Measurements from ENCODE around the gene SHLD1. TPM values are rescaled to one million over a fixed set of nuclear protein-coding genes. Genes with fewer than 3 reads are reported as not detected.

Gene SHLD1
- total RNA-seq, 1 donor from 2014 or later: 4.1 TPM

GRCh38 chr20:5811746-5812145 lies 61.5 kb downstream of the SHLD1 start:
- no peaks in the 10 kb centered on the region for H3K27me3 Mint-ChIP-seq
- no peaks in the 10 kb centered on the region for H3K36me3 Mint-ChIP-seq
- TF ChIP-seq CTCF (conservative IDR thresholded peaks at IDR 0.05): no peak
- H3K4me1 Mint-ChIP-seq (ENCODE audit: unreplicated experiment): no peaks in the 10 kb centered on the region
- H3K4me3 Mint-ChIP-seq: no peak overlapping the region
- no peak for DNase-seq (ENCODE audit: extremely low spot score, unreplicated experiment)
- no peaks in the 10 kb centered on the region for H3K9me3 Mint-ChIP-seq
- H3K27ac Mint-ChIP-seq: no peak overlapping the region

GRCh38 chr20:5818346-5818681 lies 68.1 kb downstream of the SHLD1 start:
- Mint-ChIP-seq H3K36me3 (peaks cover 4% of the 10 kb centered on the region), H3K27ac (no peak overlapping the region), H3K4me3 (no peak overlapping the region), H3K4me1 (ENCODE audit: unreplicated experiment) (no peaks in the 10 kb centered on the region), H3K27me3 (no peaks in the 10 kb centered on the region), H3K9me3 (no peaks in the 10 kb centered on the region)
- no peak for DNase-seq (ENCODE audit: extremely low spot score, unreplicated experiment)
- TF ChIP-seq CTCF (conservative IDR thresholded peaks at IDR 0.05): no peak

DNA sequence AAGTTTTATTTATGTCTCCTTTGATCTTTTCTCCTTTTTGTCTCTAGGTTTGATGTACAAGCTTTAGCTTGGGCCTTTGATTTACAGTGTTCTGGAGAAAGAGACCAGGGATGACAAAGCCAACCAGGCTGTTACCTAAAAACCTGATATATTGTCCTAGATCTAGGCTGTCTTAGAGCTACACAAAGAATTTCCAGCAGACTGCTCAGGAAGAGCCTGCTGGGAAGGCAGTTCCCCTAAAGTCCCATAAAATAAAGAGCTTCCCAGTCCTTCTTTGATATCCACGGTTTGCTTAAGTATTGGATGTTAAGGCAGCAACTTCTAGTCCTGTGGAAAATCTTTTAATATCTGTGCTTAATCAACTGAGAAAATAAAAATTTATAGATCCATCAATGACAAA lies 70.5 kb downstream of the SHLD1 start:
- H3K4me3 Mint-ChIP-seq: no peak overlapping the region
- H3K27ac Mint-ChIP-seq: no peak overlapping the region
- H3K36me3 Mint-ChIP-seq: peaks cover 4% of the 10 kb centered on the region
- no peaks in the 10 kb centered on the region for H3K27me3 Mint-ChIP-seq
- H3K9me3 Mint-ChIP-seq: no peaks in the 10 kb centered on the region
- H3K4me1 Mint-ChIP-seq (ENCODE audit: unreplicated experiment): peaks cover 6% of the 10 kb centered on the region
- TF ChIP-seq CTCF (conservative IDR thresholded peaks at IDR 0.05): no peak
- no peak for DNase-seq (ENCODE audit: extremely low spot score, unreplicated experiment)

- no peak for TF ChIP-seq CTCF (conservative IDR thresholded peaks at IDR 0.05)
- H3K27ac Mint-ChIP-seq: no peak overlapping the region
- no peak overlapping the region for H3K4me3 Mint-ChIP-seq
These were observed 71.5 kb downstream of the SHLD1 start for GRCh38 chr20:5821627-5822215.

DNA sequence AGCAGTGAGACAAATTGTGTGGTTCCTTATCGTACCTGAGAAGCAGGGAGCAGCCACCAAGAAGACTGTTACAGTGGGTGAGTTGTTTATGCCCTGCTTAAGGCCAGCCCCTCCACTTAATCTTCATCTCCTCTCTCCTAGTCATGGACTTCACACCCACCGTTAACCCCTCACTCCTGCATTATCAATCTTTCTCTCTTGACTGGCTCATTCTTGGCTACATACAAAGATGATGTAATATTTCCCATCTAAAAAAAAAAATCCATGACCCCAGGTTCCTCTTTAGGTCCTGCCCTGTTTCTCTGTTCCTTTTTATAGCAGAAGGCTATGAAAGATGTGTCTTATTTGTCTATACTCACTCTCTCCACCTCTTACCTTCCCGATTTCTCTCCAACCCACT lies 72.4 kb downstream of the SHLD1 start:
- Mint-ChIP-seq H3K27me3 (no peaks in the 10 kb centered on the region), H3K27ac (no peak overlapping the region), H3K4me1 (ENCODE audit: unreplicated experiment) (peaks cover 6% of the 10 kb centered on the region)

More at GRCh38 chr20:5821627-5822215, 71.5 kb downstream of the SHLD1 start:
- Mint-ChIP-seq H3K9me3 (no peaks in the 10 kb centered on the region), H3K27me3 (no peaks in the 10 kb centered on the region), H3K4me1 (ENCODE audit: unreplicated experiment) (peaks cover 6% of the 10 kb centered on the region), H3K36me3 (peaks cover 4% of the 10 kb centered on the region)
- no peak for DNase-seq (ENCODE audit: extremely low spot score, unreplicated experiment)

More for the DNA sequence above, 72.4 kb downstream of the SHLD1 start:
- no peak for DNase-seq (ENCODE audit: extremely low spot score, unreplicated experiment)
- TF ChIP-seq CTCF (conservative IDR thresholded peaks at IDR 0.05): no peak
- H3K9me3 Mint-ChIP-seq: no peaks in the 10 kb centered on the region
- no peak overlapping the region for H3K4me3 Mint-ChIP-seq
- H3K36me3 Mint-ChIP-seq: peaks cover 4% of the 10 kb centered on the region

Measured in type B pancreatic cell (in vitro differentiated cells).